Suprapubic skin (tissue), 4 donors: ENCODE measurements around the gene REEP2.

Source experiments
- CTCF ChIP-seq, 2 donors: fragments of 200-600 bp in 1 of 2; fragments of 450-650 bp in 1 of 2; sonication (generic) in 1 of 2; IDR thresholded peaks; one replicate each; pipeline ENCODE4 v1.5.1; 2016 to 2019; ENCODE audit warnings: antibody characterized with exemption in 2 of 2, mild to moderate bottlenecking in 1 of 2, moderate library complexity in 1 of 2
- EP300 ChIP-seq: sonication (generic); formaldehyde crosslinking; IDR thresholded peaks from one replicate; pipeline ENCODE4 v1.6.1; 2017; ENCODE audit warnings: antibody characterized with exemption
- POLR2A ChIP-seq, 2 donors: fragments of 450-650 bp; IDR thresholded peaks; one replicate each; pipeline ENCODE4 v1.6.1; 2017; ENCODE audit warnings: antibody characterized with exemption in 2 of 2, mild to moderate bottlenecking in 2 of 2, moderate library complexity in 2 of 2
- POLR2AphosphoS5 ChIP-seq, 3 donors: sonication (generic); formaldehyde crosslinking; IDR thresholded peaks; one replicate each; pipeline ENCODE4 v1.6.1; 2017; ENCODE audit warnings: antibody characterized with exemption in 3 of 3

GRCh38 chr5:138439477-138440158 is 761 bp downstream of the REEP2 start:
- TF ChIP-seq POLR2A (IDR thresholded peaks at IDR 0.05) (no peak), CTCF (IDR thresholded peaks at IDR 0.05) (no peak), EP300 (no peak), POLR2AphosphoS5 (IDR thresholded peaks at IDR 0.05) (no peak)
